ENCODE measurements around the gene BASP1. TPM values are rescaled to one million over a fixed set of nuclear protein-coding genes. Genes with fewer than 3 reads are reported as not detected.

BASP1 gene
- total RNA-seq, 3 donors from 2014 or later: 19.9 to 50.1 (median 34.9) TPM

GRCh38 chr5:17220469-17220868 lies 3.0 kb downstream of the BASP1 start:
- no peak for TF ChIP-seq POLR2A (IDR thresholded peaks at IDR 0.05)
- TF ChIP-seq POLR2AphosphoS5 (IDR thresholded peaks at IDR 0.05): no peak
- no peak for TF ChIP-seq CTCF (IDR thresholded peaks at IDR 0.05)
- DNase-seq (ENCODE audit: low spot score in 2 of 2): no peak
- Histone ChIP-seq H3K9me3 (no peaks in the 10 kb centered on the region), H3K27me3 (no peaks in the 10 kb centered on the region), H3K4me1 (no peaks in the 10 kb centered on the region), H3K36me3 (no peaks in the 10 kb centered on the region), H3K27ac (no peak overlapping the region), H3K4me3 (no peak overlapping the region)
- intact Hi-C loops (cut with DNase I; ENCODE audit: low total_unique reads): no loop called here

GRCh38 chr5:17221843-17222636 lies 4.6 kb downstream of the BASP1 start:
- H3K27ac ChIP-seq: no peak overlapping the region
- intact Hi-C loops (cut with DNase I; ENCODE audit: low total_unique reads): no loop called here
- DNase-seq (ENCODE audit: low spot score in 2 of 2): no peak
- no peaks in the 10 kb centered on the region for H3K27me3 ChIP-seq
- no peak for TF ChIP-seq POLR2AphosphoS5 (IDR thresholded peaks at IDR 0.05)
- no peak for TF ChIP-seq CTCF (IDR thresholded peaks at IDR 0.05)
- no peak for TF ChIP-seq POLR2A (IDR thresholded peaks at IDR 0.05)
- no peaks in the 10 kb centered on the region for H3K4me1 ChIP-seq
- no peaks in the 10 kb centered on the region for H3K9me3 ChIP-seq
- H3K4me3 ChIP-seq: no peak overlapping the region
- H3K36me3 ChIP-seq: no peaks in the 10 kb centered on the region

- no peaks in the 10 kb centered on the region for H3K9me3 ChIP-seq
- no peaks in the 10 kb centered on the region for H3K4me1 ChIP-seq
- H3K4me3 ChIP-seq: no peak overlapping the region
- H3K36me3 ChIP-seq: no peaks in the 10 kb centered on the region
- no peak overlapping the region for H3K27ac ChIP-seq
- intact Hi-C loops (cut with DNase I; ENCODE audit: low total_unique reads): no loop called here
- no peak for TF ChIP-seq POLR2AphosphoS5 (IDR thresholded peaks at IDR 0.05)
- TF ChIP-seq CTCF (IDR thresholded peaks at IDR 0.05): no peak
- TF ChIP-seq POLR2A (IDR thresholded peaks at IDR 0.05): no peak
- no peak for DNase-seq (ENCODE audit: low spot score in 2 of 2)
- no peaks in the 10 kb centered on the region for H3K27me3 ChIP-seq
Observed at GRCh38 chr5:17222664-17223063, 5.2 kb downstream of the BASP1 start.

GRCh38 chr5:17223367-17224185 lies 6.1 kb downstream of the BASP1 start:
- Histone ChIP-seq H3K27ac (no peak overlapping the region), H3K4me1 (peaks cover 0 to 2% of the 10 kb centered on the region in 2 donors), H3K4me3 (no peak overlapping the region), H3K27me3 (no peaks in the 10 kb centered on the region), H3K36me3 (no peaks in the 10 kb centered on the region), H3K9me3 (no peaks in the 10 kb centered on the region)
- intact Hi-C loops (cut with DNase I; ENCODE audit: low total_unique reads): no loop called here
- no peak for DNase-seq (ENCODE audit: low spot score in 2 of 2)
- no peak for TF ChIP-seq CTCF (IDR thresholded peaks at IDR 0.05)
- no peak for TF ChIP-seq POLR2AphosphoS5 (IDR thresholded peaks at IDR 0.05)
- no peak for TF ChIP-seq POLR2A (IDR thresholded peaks at IDR 0.05)
